Ovary (tissue), 9 donors: Measurements from ENCODE around the gene SPON2. TPM values are rescaled to one million over a fixed set of nuclear protein-coding genes. Genes with fewer than 3 reads are reported as not detected.

Experiments used
- DNase-seq, 5 donors: peaks; one replicate each; pipeline ENCODE4 v3.0.0-alpha.2; 2019 to 2020
- H3K27ac ChIP-seq, 2 donors: fragments of 200-600 bp; one replicate each; pipeline versions ENCODE4 v1.5.1 to v1.8.0; 2019 to 2022
- H3K27me3 ChIP-seq: fragments of 200-600 bp; one replicate; pipeline ENCODE4 v1.8.0; 2022
- H3K36me3 ChIP-seq: fragments of 200-600 bp; sonication (generic); one replicate; pipeline ENCODE4 v1.5.1; 2019
- H3K4me1 ChIP-seq: one replicate; pipeline ENCODE4 v1.8.1; 2013; ENCODE audit warnings: mild to moderate bottlenecking, moderate library complexity; ENCODE audit not compliant: insufficient read depth
- H3K4me3 ChIP-seq: fragments of 200-600 bp; sonication (generic); one replicate; pipeline ENCODE4 v1.5.1; 2017
- H3K9me3 ChIP-seq, 2 donors: fragments of 200-600 bp in 1 of 2; sonication (generic) in 1 of 2; one replicate each; pipeline versions ENCODE4 v1.5.1 to v1.8.1; 2013 to 2019; ENCODE audit warnings: mild to moderate bottlenecking in 1 of 2, moderate library complexity in 1 of 2
- CTCF ChIP-seq, 3 donors: fragments of 450-650 bp in 2 of 3; fragments of 200-600 bp in 1 of 3; IDR thresholded peaks; one replicate each; pipeline versions ENCODE4 v1.5.1 to v1.8.0; 2016 to 2022; ENCODE audit warnings: antibody characterized with exemption in 3 of 3, mild to moderate bottlenecking in 1 of 3
- EP300 ChIP-seq: sonication (generic); formaldehyde crosslinking; IDR thresholded peaks from one replicate; pipeline ENCODE4 v1.6.1; 2017; ENCODE audit warnings: antibody characterized with exemption
- POLR2A ChIP-seq: fragments of 450-650 bp; IDR thresholded peaks from one replicate; pipeline ENCODE4 v1.6.1; 2017; ENCODE audit warnings: antibody characterized with exemption, mild to moderate bottlenecking, moderate library complexity
- WGBS, 3 donors: extraction: QIAGEN DNeasy Blood & Tissue Kit in 1 of 3; methylation state at CpG; one replicate each; pipeline versions ENCODE4 v1.1.5 to v1.1.7; 2013 to 2017; 5-methylcytosine and 5-hydroxymethylcytosine counted together
- intact Hi-C, 4 donors: fragments of 100-400 bp; cut with DNase I; formaldehyde crosslinking; loops; one replicate each; pipeline versions ENCODE4 v1.11.0 to v1.15.1; 2022 to 2023
- polyA plus RNA-seq, 2 donors: library from polyadenylated mRNA; stranded (reverse); fragments of 200-250 nt in 1 of 2; fragments of 350-450 nt in 1 of 2; fragmentation: Illumina TruSeq in 1 of 2; extraction: RNeasy Lipid Tissue Mini Kit (QIAGEN cat#74804) in 1 of 2; gene quantifications; one replicate each; pipeline ENCODE4 v1.2.3, GENCODE V29; 2013 to 2014
- total RNA-seq, 7 donors: library from RNA; depleted of rRNA in 2 of 7; stranded (reverse); fragments of >200 nt in 2 of 7; fragmentation: NEBNext Ultra II Directional in 3 of 7; extraction: Animal tissue kit (Norgen Biotek cat#: 25700) in 3 of 7; gene quantifications; one replicate each; pipeline versions ENCODE4 v1.1.0 to v1.2.4, GENCODE V29; 2016 to 2023
- donor health status: DM: no; HTN: no; CAD: no; lungs with moderate emphysema.
- donor health status: DM: no; HTN: no; CAD: no.
- donor health status: Bipolar disorder and iron deficiency.
- donor health status: DM: yes; HTN: yes; CAD: no.
- donor health status: DM: no; HTN: no; CAD: no.
- donor health status: DM: yes; HTN: yes; CAD: no.

The SPON2 gene
- total and polyA plus RNA-seq, 9 donors: 8.0 to 104 (median 51.0) TPM

- H3K36me3 ChIP-seq: no peaks in the 10 kb centered on the region
- no peak for TF ChIP-seq CTCF (IDR thresholded peaks at IDR 0.05)
- TF ChIP-seq EP300: no peak
- TF ChIP-seq POLR2A: no peak
- no peak for DNase-seq
- intact Hi-C loops: no loop called here
- 70 to 86% (median 78%) methylated on average over 7 of the region's 7 CpGs for WGBS, 3 donors
- H3K9me3 ChIP-seq: no peaks in the 10 kb centered on the region
- H3K4me1 ChIP-seq: peaks cover 5% of the 10 kb centered on the region
- H3K4me3 ChIP-seq: no peak overlapping the region
- no peaks in the 10 kb centered on the region for H3K27me3 ChIP-seq
- no peak overlapping the region for H3K27ac ChIP-seq
These were observed 47.2 kb upstream of the SPON2 start for GRCh38 chr4:1219566-1219950.

DNA sequence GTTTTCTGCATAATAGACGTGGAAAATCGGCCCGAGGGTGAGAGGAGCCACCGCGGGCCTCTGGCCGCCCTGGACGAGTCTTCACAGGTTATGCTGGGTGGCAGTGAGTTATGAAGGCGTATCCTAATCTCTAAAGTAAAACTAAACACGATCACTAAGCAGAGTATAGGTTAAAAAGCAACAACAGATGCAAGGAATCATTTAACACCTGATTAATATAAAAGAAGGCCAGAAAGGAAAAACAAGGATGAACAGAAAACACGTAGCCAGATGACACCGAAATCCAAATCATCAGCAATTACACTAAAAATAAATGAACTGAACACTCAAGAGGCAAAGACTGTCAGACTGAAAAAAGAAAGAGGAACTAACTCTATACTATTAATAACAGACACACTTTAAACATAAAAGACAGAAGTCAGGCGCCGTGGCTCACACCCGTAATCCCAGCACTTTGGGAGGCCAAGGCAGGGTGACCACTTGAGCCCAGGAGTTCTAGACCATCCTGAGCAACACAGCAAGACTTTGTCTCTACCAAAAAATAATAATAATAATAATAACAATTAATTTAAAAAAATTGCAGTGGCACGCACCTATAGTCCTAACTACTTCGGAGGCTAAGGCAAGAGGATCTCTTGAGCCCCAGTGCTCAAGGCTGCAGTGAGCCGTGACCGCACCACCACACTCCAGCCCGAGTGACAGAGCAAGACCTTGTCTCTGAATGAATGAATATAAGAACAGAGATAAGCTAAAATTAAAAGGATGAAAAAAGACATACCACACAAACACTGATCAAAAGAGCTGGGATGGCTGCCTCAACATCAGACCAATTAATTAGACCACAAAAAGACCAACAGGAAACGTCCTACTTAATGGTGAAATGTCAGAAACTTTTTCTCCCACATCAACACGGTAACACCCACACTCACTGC lies 46.5 kb upstream of the SPON2 start:
- H3K27me3 ChIP-seq: no peaks in the 10 kb centered on the region
- H3K27ac ChIP-seq: no peak overlapping the region
- H3K4me3 ChIP-seq: no peak overlapping the region
- H3K36me3 ChIP-seq: no peaks in the 10 kb centered on the region
- peaks cover 5% of the 10 kb centered on the region for H3K4me1 ChIP-seq
- TF ChIP-seq CTCF (IDR thresholded peaks at IDR 0.05) (no peak), POLR2A (no peak)
- no peak for DNase-seq
- intact Hi-C loops: no loop called here
- no peaks in the 10 kb centered on the region for H3K9me3 ChIP-seq
- WGBS, 3 donors: 77 to 86% (median 82%) methylated on average over 21 of the region's 21 CpGs

DNA sequence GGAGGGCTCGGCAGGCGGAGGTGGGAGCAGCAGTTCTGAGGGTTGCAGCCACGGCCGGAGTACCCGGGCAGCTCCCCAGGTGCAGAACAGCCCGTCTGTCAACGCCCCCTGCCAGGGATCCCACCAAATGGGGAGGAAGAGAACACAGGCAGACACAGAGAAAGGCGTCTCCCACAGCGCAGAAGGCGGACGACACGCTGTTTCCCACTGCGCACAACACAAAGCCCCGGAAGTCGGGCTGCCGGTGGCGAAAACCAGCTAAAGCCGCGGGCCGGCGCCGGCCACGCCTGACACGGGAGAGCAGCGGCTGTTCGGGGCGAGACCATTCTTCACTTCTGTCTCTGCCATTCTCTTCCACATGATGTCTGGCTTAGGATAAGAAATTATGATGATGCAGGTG lies 45.0 kb upstream of the SPON2 start:
- no peak for DNase-seq
- WGBS, 3 donors: 95 to 97% (median 97%) methylated on average over 27 of the region's 27 CpGs
- H3K4me3 ChIP-seq: no peak overlapping the region
- H3K9me3 ChIP-seq: no peaks in the 10 kb centered on the region
- H3K4me1 ChIP-seq: peaks cover 5% of the 10 kb centered on the region
- H3K27ac ChIP-seq: no peak overlapping the region
- no peak for TF ChIP-seq EP300
- no peak for TF ChIP-seq CTCF (IDR thresholded peaks at IDR 0.05)
- no peak for TF ChIP-seq POLR2A
- intact Hi-C loops: no loop called here
- H3K36me3 ChIP-seq: no peaks in the 10 kb centered on the region
- no peaks in the 10 kb centered on the region for H3K27me3 ChIP-seq

- H3K27me3 ChIP-seq: no peaks in the 10 kb centered on the region
- H3K36me3 ChIP-seq: no peaks in the 10 kb centered on the region
- intact Hi-C loops: no loop called here
- H3K4me1 ChIP-seq: peaks cover 10% of the 10 kb centered on the region
- TF ChIP-seq EP300 (no peak), CTCF (IDR thresholded peaks at IDR 0.05) (no peak), POLR2A (no peak)
- no peaks in the 10 kb centered on the region for H3K9me3 ChIP-seq
- H3K27ac ChIP-seq: no peak overlapping the region
- DNase-seq: no peak
- no peak overlapping the region for H3K4me3 ChIP-seq
- WGBS, 3 donors: 85 to 88% (median 87%) methylated on average over 21 of the region's 21 CpGs
These were observed 44.5 kb upstream of the SPON2 start for GRCh38 chr4:1216869-1217294.
